Nephron (organoid): Measurements from ENCODE around the gene NTRK1.

ENCODE experiments used
- H3K27ac Mint-ChIP-seq, 3 experiments: 2 replicates each; pipeline ENCODE4 v1.8.0; 2020; ENCODE audit warnings: mixed read lengths in 3 of 3, mild to moderate bottlenecking in 2 of 3, moderate library complexity in 1 of 3
- H3K27me3 Mint-ChIP-seq: 2 replicates; pipeline ENCODE4 v1.8.0; 2021; ENCODE audit warnings: low read depth, mild to moderate bottlenecking, moderate library complexity, mixed read lengths
- H3K36me3 Mint-ChIP-seq: 2 replicates; pipeline ENCODE4 v1.8.0; 2020; ENCODE audit warnings: low read depth, mixed read lengths
- H3K4me1 Mint-ChIP-seq: 2 replicates; pipeline ENCODE4 v1.8.0; 2020; ENCODE audit warnings: mixed read lengths
- H3K4me3 Mint-ChIP-seq, 3 experiments: 2 replicates each; pipeline ENCODE4 v1.8.0; 2020; ENCODE audit warnings: mild to moderate bottlenecking in 3 of 3, mixed read lengths in 3 of 3, moderate library complexity in 2 of 3
- H3K9me3 Mint-ChIP-seq: 2 replicates; pipeline ENCODE4 v1.8.0; 2020; ENCODE audit warnings: mixed read lengths
- TF ChIP-seq, protein P1 (sequence below), 3 experiments: fragments of 200-600 bp; sonication (generic); IDR thresholded peaks; one replicate each; pipeline ENCODE4 v1.5.0; 2021; ENCODE audit warnings: antibody characterized with exemption in 3 of 3; ENCODE audit not compliant: unreplicated experiment in 3 of 3

NTRK1 gene

DNA sequence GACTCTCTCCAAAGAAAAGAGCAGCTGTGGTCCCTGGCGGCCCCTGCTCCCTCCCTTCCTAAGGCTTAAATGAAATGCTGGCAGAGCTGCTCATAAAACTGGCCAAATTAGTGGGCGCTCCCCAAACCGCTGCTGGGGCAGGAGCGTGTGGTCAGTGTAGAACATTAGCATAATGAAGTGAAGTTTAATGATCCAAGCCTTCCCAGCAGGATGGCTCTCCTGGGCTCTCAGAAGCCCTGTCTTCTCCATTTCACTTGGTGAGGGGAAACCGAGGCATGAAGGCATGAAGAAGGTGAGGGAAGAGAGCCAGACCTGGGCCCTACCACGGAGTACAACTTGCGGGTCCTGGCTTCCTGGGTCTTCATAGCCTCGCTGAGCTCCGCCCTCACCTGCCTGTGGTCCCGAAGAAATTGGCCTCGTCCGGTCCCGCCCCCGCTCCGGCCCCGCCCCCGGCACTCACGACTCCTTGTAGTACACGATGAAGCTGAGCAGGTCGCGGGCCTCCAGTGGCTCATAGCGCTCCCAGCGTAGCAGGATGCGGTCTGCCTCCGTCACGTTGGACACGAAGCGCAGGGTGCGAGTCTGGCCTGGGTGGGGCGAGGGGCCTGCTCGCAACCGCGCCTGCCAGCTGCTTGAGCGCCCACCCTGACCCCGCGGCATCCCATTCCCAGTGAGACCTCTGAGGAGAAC lies 12.1 kb upstream of the NTRK1 start:
- H3K4me1 Mint-ChIP-seq: peaks cover 34% of the 10 kb centered on the region
- TF ChIP-seq, protein P1, sequence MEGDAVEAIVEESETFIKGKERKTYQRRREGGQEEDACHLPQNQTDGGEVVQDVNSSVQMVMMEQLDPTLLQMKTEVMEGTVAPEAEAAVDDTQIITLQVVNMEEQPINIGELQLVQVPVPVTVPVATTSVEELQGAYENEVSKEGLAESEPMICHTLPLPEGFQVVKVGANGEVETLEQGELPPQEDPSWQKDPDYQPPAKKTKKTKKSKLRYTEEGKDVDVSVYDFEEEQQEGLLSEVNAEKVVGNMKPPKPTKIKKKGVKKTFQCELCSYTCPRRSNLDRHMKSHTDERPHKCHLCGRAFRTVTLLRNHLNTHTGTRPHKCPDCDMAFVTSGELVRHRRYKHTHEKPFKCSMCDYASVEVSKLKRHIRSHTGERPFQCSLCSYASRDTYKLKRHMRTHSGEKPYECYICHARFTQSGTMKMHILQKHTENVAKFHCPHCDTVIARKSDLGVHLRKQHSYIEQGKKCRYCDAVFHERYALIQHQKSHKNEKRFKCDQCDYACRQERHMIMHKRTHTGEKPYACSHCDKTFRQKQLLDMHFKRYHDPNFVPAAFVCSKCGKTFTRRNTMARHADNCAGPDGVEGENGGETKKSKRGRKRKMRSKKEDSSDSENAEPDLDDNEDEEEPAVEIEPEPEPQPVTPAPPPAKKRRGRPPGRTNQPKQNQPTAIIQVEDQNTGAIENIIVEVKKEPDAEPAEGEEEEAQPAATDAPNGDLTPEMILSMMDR (IDR thresholded peaks at IDR 0.05; ENCODE audit: unreplicated experiment in 3 of 3): no peak
- H3K27ac Mint-ChIP-seq: no peak overlapping the region
- no peaks in the 10 kb centered on the region for H3K36me3 Mint-ChIP-seq
- H3K9me3 Mint-ChIP-seq: no peaks in the 10 kb centered on the region
- peaks cover 77% of the 10 kb centered on the region for H3K27me3 Mint-ChIP-seq
- H3K4me3 Mint-ChIP-seq: peak overlapping the region in 1 of 3 experiments; percentile 0

DNA sequence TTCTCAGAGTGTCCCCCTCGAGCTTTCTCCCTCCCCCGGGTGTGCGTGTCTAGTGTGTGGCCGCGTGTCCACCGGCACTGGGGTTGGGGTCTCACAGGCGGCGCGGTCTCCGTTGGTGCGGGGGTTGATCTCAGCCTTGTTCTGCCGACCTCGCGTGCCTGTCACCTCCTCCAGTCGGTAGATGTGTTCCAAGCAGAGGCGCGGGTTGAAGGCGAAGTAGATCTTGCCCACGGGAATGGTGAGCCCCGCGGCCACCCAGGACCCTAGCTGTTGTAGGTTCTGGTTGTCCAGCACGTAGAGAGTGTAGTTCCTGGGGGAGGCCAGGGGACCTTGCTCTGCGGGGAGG lies 11.5 kb upstream of the NTRK1 start:
- Mint-ChIP-seq H3K4me3 (peak overlapping the region in 2 of 3 experiments; percentile 37 to 44), H3K27ac (no peak overlapping the region), H3K4me1 (peaks cover 37% of the 10 kb centered on the region), H3K27me3 (peaks cover 72% of the 10 kb centered on the region), H3K36me3 (no peaks in the 10 kb centered on the region), H3K9me3 (no peaks in the 10 kb centered on the region)
- TF ChIP-seq, protein P1 (IDR thresholded peaks at IDR 0.05; ENCODE audit: unreplicated experiment in 3 of 3): no peak

DNA sequence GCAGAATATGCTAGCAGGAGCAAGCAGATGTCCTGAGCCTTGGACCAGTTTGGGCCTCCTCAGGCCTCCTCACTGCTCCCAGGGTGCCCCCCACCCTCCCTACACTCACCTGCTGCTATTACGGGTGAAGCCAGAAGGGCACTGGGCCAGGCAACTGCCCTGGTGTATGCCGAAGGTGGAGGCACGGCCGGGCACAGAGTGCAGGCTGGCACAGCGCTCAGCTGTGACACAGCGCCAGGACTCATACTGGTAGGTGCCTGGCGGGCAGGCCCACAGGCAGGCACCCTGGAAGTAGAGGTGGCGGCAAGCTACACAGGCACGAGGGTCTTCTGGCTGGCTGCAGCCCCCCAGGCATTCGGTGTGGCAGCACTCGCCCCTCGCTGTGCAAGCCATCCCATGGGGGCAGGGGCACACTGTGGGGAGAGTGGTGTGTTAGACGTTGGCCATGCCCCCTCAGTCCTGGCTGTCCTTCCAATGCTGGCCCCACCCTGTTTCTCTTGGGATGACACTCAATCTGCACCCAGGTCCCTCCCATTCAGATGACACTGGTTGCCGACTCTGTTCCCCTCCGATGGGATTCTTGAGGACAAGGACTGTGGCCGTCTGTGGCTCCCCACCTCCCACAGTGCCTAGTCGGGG lies 8.8 kb upstream of the NTRK1 start:
- TF ChIP-seq, protein P1 (IDR thresholded peaks at IDR 0.05; ENCODE audit: unreplicated experiment in 3 of 3): no peak
- peaks cover 46% of the 10 kb centered on the region for H3K4me1 Mint-ChIP-seq
- no peaks in the 10 kb centered on the region for H3K9me3 Mint-ChIP-seq
- no peaks in the 10 kb centered on the region for H3K36me3 Mint-ChIP-seq
- H3K4me3 Mint-ChIP-seq: peak overlapping the region in 1 of 3 experiments; percentile 21
- peaks cover 52% of the 10 kb centered on the region for H3K27me3 Mint-ChIP-seq
- H3K27ac Mint-ChIP-seq: peak overlapping the region in 2 of 3 experiments; percentile 4 to 51

DNA sequence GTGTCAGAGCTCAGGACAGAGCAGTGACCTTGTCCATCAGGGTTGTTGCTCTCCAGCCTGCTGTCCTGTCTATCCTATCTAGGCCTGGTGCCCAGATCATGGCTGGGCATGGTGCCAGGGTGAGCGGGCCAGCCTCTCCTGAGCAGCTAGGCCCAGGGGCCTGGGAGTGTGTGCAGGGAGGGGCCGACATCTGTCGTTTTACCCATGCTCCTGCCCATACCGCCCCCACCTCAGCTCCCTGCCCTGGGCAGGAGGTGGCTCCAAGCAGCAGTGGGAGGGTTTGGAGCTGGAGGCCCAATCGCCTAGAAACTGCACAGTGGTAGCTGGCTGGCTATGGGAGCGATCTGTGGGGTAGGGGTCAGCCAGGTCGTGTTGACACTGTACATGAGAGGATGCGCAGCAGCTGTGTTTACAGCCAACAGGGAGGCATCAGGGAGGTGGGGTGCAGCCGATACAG lies 8.2 kb upstream of the NTRK1 start:
- peak overlapping the region in 2 of 3 experiments; percentile 4 to 51 for H3K27ac Mint-ChIP-seq
- TF ChIP-seq, protein P1 (IDR thresholded peaks at IDR 0.05; ENCODE audit: unreplicated experiment in 3 of 3): no peak

DNA sequence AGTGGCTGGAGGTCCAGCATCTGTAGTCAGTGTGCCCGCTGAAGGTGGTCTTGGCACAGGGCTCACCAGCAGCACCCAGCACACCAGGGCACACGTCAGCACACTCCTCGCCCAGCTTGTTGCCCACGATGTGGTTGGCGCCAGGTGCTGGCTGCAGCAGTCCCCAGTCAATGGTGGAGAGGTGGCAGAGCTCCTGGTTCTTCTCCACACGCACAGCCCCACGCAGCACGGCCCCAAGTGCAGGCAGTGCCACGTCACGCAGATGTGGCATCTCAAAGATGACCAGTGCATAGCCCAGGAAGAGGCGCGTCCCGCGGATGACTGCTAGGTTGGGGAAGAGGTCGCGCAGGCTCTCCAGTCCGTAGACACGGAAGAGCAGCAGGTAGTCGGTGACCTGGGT lies 6.9 kb upstream of the NTRK1 start:
- Mint-ChIP-seq H3K36me3 (no peaks in the 10 kb centered on the region), H3K27me3 (peaks cover 52% of the 10 kb centered on the region), H3K27ac (no peak overlapping the region), H3K4me3 (no peak overlapping the region), H3K9me3 (no peaks in the 10 kb centered on the region), H3K4me1 (peaks cover 43% of the 10 kb centered on the region)
- TF ChIP-seq, protein P1 (IDR thresholded peaks at IDR 0.05; ENCODE audit: unreplicated experiment in 3 of 3): no peak

More for the DNA sequence above, 8.2 kb upstream of the NTRK1 start:
- Mint-ChIP-seq H3K9me3 (no peaks in the 10 kb centered on the region), H3K4me3 (peak overlapping the region in 1 of 3 experiments; percentile 21), H3K36me3 (no peaks in the 10 kb centered on the region), H3K4me1 (peaks cover 44% of the 10 kb centered on the region), H3K27me3 (peaks cover 52% of the 10 kb centered on the region)
